HepG2 (cell line): ENCODE results near the gene MZT1. TPM values are rescaled to one million over a fixed set of nuclear protein-coding genes. Genes with fewer than 3 reads are reported as not detected.

Experiments used
- ATAC-seq: fragments of 200-7000 bp; cut with Tn5 transposase; 3 replicates; pipeline ENCODE4 v1.9.1; 2020; ENCODE audit warnings: mild to moderate bottlenecking, moderate library complexity
- BruUV-seq: library from RNA; stranded (reverse); fragments of 400-500 nt; replicated peaks from 2 replicates; lab custom pipeline; 2021; lab: Mats Ljungman, UMichigan
- CTCF ChIA-PET: fragments of 300-600 bp; formaldehyde crosslinking; extraction: SDS; loops from one replicate; lab custom pipeline; 2021; ENCODE audit warnings: low total read pairs, inconsistent platforms, low intra/inter-chr PET ratio; lab: Yijun Ruan, JAX
- POLR2A ChIA-PET: fragments of 350-600 bp; sonication (Branson Sonifier 250); formaldehyde crosslinking; loops from one replicate; lab custom pipeline; 2020; ENCODE audit warnings: antibody characterized with exemption, inconsistent platforms; lab: Yijun Ruan, JAX
- DNase-seq: peaks from one replicate; pipeline ENCODE4 v3.0.0-alpha.2; 2015; ENCODE audit warnings: low spot score
- FAIRE-seq: peaks from 3 replicates; lab custom pipeline; 2011; peaks lifted over from hg19 to GRCh38; lab: Jason Lieb, UNC
- H2AFZ ChIP-seq: one replicate; pipeline ENCODE4 v1.6.1; 2011; ENCODE audit warnings: low read length, inconsistent platforms
- H3K27ac ChIP-seq: fragments of 300-600 bp; 3 replicates; pipeline ENCODE4 v1.8.0; 2011; ENCODE audit warnings: mixed run types, mild to moderate bottlenecking, mixed read lengths, low read length, inconsistent platforms; ENCODE audit not compliant: insufficient read depth; ENCODE audit errors: extremely low read length
- H3K27me3 ChIP-seq, 2 experiments: fragments of 200-600 bp in 1 of 2; 2 replicates in 1 of 2; 3 replicates in 1 of 2; pipeline versions ENCODE4 v1.6.0 to v1.8.0; 2011; ENCODE audit warnings: low read length in 2 of 2, mild to moderate bottlenecking in 2 of 2, moderate library complexity in 2 of 2, inconsistent platforms in 1 of 2; ENCODE audit not compliant: insufficient read depth in 2 of 2, control insufficient read depth in 1 of 2
- H3K36me3 ChIP-seq, 2 experiments: fragments of 200-600 bp in 1 of 2; replicated peaks in 1 of 2; 2 replicates in 1 of 2; 3 replicates in 1 of 2; pipeline versions ENCODE4 v1.5.1 to v1.8.0; 2011; ENCODE audit warnings: low read length in 2 of 2, inconsistent platforms in 1 of 2; ENCODE audit not compliant: insufficient read depth in 2 of 2, control insufficient read depth in 1 of 2
- H3K4me1 ChIP-seq: 2 replicates; pipeline ENCODE4 v1.5.1; 2012; ENCODE audit warnings: low read length, inconsistent platforms; ENCODE audit not compliant: insufficient read depth
- H3K4me2 ChIP-seq: 2 replicates; pipeline ENCODE4 v1.6.0; 2011; ENCODE audit warnings: low read depth, low read length, inconsistent platforms
- H3K4me3 ChIP-seq, 3 experiments: fragments of 200-600 bp in 1 of 3; sonication (generic), shearing (Covaris generic) in 1 of 3; replicated peaks in 1 of 3; 2 replicates each; pipeline ENCODE4 v1.5.1; 2011 to 2016; ENCODE audit warnings: low read length in 3 of 3, inconsistent platforms in 2 of 3, low read depth in 2 of 3, mild to moderate bottlenecking in 2 of 3, control low read depth in 1 of 3, mixed read lengths in 1 of 3; ENCODE audit not compliant: insufficient read depth in 1 of 3
- H3K79me2 ChIP-seq: one replicate; pipeline ENCODE4 v1.6.1; 2011; ENCODE audit warnings: low read length, inconsistent platforms; ENCODE audit not compliant: insufficient read depth
- H3K9ac ChIP-seq: 2 replicates; pipeline ENCODE4 v1.6.0; 2011; ENCODE audit warnings: mild to moderate bottlenecking, low read depth, low read length, inconsistent platforms; ENCODE audit not compliant: insufficient read depth
- H3K9me3 ChIP-seq: 2 replicates; pipeline ENCODE4 v1.5.1; 2012; ENCODE audit warnings: mild to moderate bottlenecking, low read length
- H4K20me1 ChIP-seq: 2 replicates; pipeline ENCODE4 v1.6.0; 2011; ENCODE audit warnings: inconsistent platforms, mild to moderate bottlenecking, low read length, moderate library complexity; ENCODE audit not compliant: insufficient read depth
- ATF3 ChIP-seq: sonication (generic); formaldehyde crosslinking; IDR thresholded peaks from 2 replicates; pipeline ENCODE4 v1.4.0; 2020; ENCODE audit warnings: missing genetic modification reagents
- CREB1 ChIP-seq, 2 experiments: fragments of 450-650 bp in 1 of 2; IDR thresholded peaks; 2 replicates each; pipeline ENCODE4 v1.6.1; 2016 to 2017; ENCODE audit warnings: control low read depth in 1 of 2, mild to moderate bottlenecking in 1 of 2, missing compliant biosample characterization in 1 of 2, missing genetic modification characterization in 1 of 2
- FOXK2 ChIP-seq: fragments of 450-650 bp; IDR thresholded peaks from 2 replicates; pipeline ENCODE4 v1.6.1; 2016
- HOXA3 ChIP-seq: sonication (generic); formaldehyde crosslinking; IDR thresholded peaks from 2 replicates; pipeline ENCODE4 v1.5.0; 2020; ENCODE audit warnings: missing genetic modification reagents
- NFYC ChIP-seq: IDR thresholded peaks from 2 replicates; pipeline ENCODE4 v1.6.1; 2016; ENCODE audit warnings: missing genetic modification reagents, missing compliant biosample characterization
- NR2C2 ChIP-seq: sonication (generic); formaldehyde crosslinking; IDR thresholded peaks from 2 replicates; pipeline ENCODE4 v1.4.0; 2020; ENCODE audit warnings: missing genetic modification reagents, mild to moderate bottlenecking, moderate library complexity, borderline replicate concordance
- NR3C1 ChIP-seq: sonication (generic); formaldehyde crosslinking; IDR thresholded peaks from 2 replicates; pipeline ENCODE4 v1.4.0; 2020; ENCODE audit warnings: missing genetic modification reagents
- ZFP62 ChIP-seq: sonication (generic); formaldehyde crosslinking; IDR thresholded peaks from 2 replicates; pipeline ENCODE4 v1.4.0; 2020; ENCODE audit warnings: missing genetic modification reagents
- ZHX2 ChIP-seq, 2 experiments: sonication (generic) in 1 of 2; formaldehyde crosslinking in 1 of 2; IDR thresholded peaks; 2 replicates each; pipeline versions ENCODE4 v1.6.1 to v1.9.0; 2014 to 2022; ENCODE audit warnings: antibody characterized with exemption in 1 of 2, borderline replicate concordance in 1 of 2, inconsistent platforms in 1 of 2, low read depth in 1 of 2, missing genetic modification reagents in 1 of 2
- ZNF451 ChIP-seq: sonication (generic); formaldehyde crosslinking; IDR thresholded peaks from 2 replicates; pipeline ENCODE4 v1.5.0; 2020; ENCODE audit warnings: mild to moderate bottlenecking, missing genetic modification reagents
- ZNF629 ChIP-seq: sonication (generic); formaldehyde crosslinking; conservative IDR thresholded peaks from 2 replicates; pipeline ENCODE4 v1.5.0; 2020; ENCODE audit warnings: missing genetic modification reagents
- WGBS: methylation state at CpG from one replicate; pipeline ENCODE4 v1.1.6; 2017; ENCODE audit warnings: low lambda C conversion rate; 5-methylcytosine and 5-hydroxymethylcytosine counted together
- in situ Hi-C: cut with HindIII; loops from 2 replicates; pipeline ENCODE4 v1.10.0; 2017; ENCODE audit warnings: low pct_unique_long_range_greater_than_20kb; ENCODE audit not compliant: extremely low pct_ligation_motif_present
- intact Hi-C: fragments of 100-400 bp; cut with micrococcal nuclease; formaldehyde crosslinking; loops from one replicate; pipeline ENCODE4 v1.10.0; 2022; ENCODE audit not compliant: unreplicated experiment
- polyA plus RNA-seq, 8 experiments: library from polyadenylated mRNA; depleted of rRNA in 3 of 8; stranded (reverse) in 7 of 8; unstranded in 1 of 8; fragments of >200 nt; fragmentation: Illumina TruSeq in 4 of 8; extraction: Trizol in 4 of 8; gene quantifications; 2 replicates each; pipeline versions ENCODE4 v1.2.1 to v1.2.3, GENCODE V29; 2011 to 2016; ENCODE audit warnings: low read depth in 4 of 8, missing spikeins in 1 of 8, mixed read lengths in 1 of 8; ENCODE audit not compliant: insufficient read depth in 1 of 8
- total RNA-seq, 5 experiments: library from RNA; depleted of rRNA; stranded (reverse); fragments of >200 nt; fragmentation: Illumina TruSeq; extraction: Trizol; gene quantifications; 2 replicates each; pipeline ENCODE4 v1.2.3, GENCODE V29; 2016; ENCODE audit warnings: low read depth in 1 of 5

Gene MZT1
- total and polyA plus RNA-seq, 2 of the 13 experiments (the other 11 are each of a cell fraction or from before 2014, with no cell fraction given) = 11.7 to 17.2 TPM

- TF ChIP-seq ZHX2 (IDR thresholded peaks at IDR 0.05; ENCODE audit: low read depth) (no peak), ZHX2 (CRISPR knock-in tag; IDR thresholded peaks at IDR 0.05; ENCODE audit: borderline replicate concordance) (no peak), FOXK2 (no peak), ZNF451 (CRISPR knock-in tag) (no peak), CREB1 (IDR thresholded peaks at IDR 0.05) (no peak), CREB1 (CRISPR knock-in tag; IDR thresholded peaks at IDR 0.05) (no peak), ZNF629 (no peak), ZFP62 (CRISPR knock-in tag) (no peak)
These were observed 23.8 kb upstream of the MZT1 start (continued) for GRCh38 chr13:72751220-72751619.

- POLR2A ChIA-PET = no interaction called here
- Histone ChIP-seq H3K27ac (no peak overlapping the region), H4K20me1 (no peaks in the 10 kb centered on the region), H3K9me3 (no peaks in the 10 kb centered on the region), H3K4me1 (no peaks in the 10 kb centered on the region), H3K4me3 (no peak overlapping the region), H3K27me3 (no peaks in the 10 kb centered on the region), H3K36me3 (peaks cover 1 to 57% of the 10 kb centered on the region in 2 experiments), H3K9ac (no peak overlapping the region), H2AFZ (no peak overlapping the region), H3K79me2 (no peaks in the 10 kb centered on the region), H3K4me2 (no peak overlapping the region)
- DNase-seq (no peak), ATAC-seq (no peak), FAIRE-seq (no peak)
- in situ Hi-C loops (no loop called here), intact Hi-C loops (no loop called here)
- 100% methylated on average over 1 of the region's 1 CpG for WGBS
- BruUV-seq = no TSS peak
- TF ChIP-seq NR2C2 (CRISPR knock-in tag) = no peak
- no peak for TF ChIP-seq HOXA3 (CRISPR knock-in tag)
- TF ChIP-seq ATF3 (CRISPR knock-in tag) = no peak
- TF ChIP-seq NFYC (CRISPR knock-in tag) = no peak
- TF ChIP-seq NR3C1 (CRISPR knock-in tag) = no peak
- CTCF ChIA-PET = no interaction called here
These were observed 17.8 kb upstream of the MZT1 start for GRCh38 chr13:72745260-72745659.
